NCI-H1417 (cell line): ENCODE results near the gene CASP8AP2.
"Not testable (repeated sequence)": the region's sequence is repeated elsewhere in the genome, so short reads cannot be mapped to it uniquely, and the experiment has no call there.

Experiments
- DNase-seq, 3 experiments: peaks; one replicate each; lab custom pipeline; 2025; lab: John Stamatoyannopoulos, UW

The CASP8AP2 gene

GRCh38 chr6:89887452-89888137, 57.9 kb downstream of the CASP8AP2 start:
- DNase-seq: no peak

DNA sequence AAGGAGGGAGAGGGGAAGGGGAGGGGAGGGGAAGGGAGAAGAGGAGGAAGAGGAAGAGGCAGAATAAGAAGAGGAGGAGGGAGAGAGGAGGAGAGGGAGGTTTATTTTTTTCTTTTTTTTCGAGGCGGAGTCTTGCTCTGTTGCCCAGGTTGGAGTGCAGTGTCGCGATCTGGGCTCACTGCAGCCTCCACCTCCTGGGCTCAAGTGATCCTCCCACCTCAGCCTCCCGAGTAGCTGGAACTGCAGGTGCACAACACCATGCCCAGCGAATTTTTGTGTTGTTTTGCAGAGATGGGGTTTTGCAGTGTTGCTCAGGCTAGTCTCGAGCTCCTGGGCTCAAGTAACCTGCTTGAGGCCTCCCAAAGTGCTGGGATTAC, 58.4 kb downstream of the CASP8AP2 start:
- no peak for DNase-seq

DNA sequence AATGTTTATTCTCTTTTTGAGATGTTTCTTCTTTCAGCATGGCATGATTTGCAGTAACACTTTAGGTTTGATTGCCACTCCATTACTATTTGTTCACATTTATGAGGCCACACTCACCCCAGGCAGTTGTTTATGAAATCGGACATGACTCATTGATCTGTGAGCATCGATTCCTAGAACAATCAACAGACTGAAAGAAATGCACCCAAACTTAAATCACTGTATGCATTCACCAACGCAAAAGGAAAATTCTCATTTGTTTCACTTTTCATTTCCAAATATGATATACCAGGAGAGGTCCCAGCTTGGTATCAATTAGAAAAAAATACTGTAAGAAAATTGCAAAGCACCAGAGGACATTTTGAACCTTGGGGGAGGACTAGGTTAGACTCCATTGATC, 59.2 kb downstream of the CASP8AP2 start:
- DNase-seq: no peak

DNA sequence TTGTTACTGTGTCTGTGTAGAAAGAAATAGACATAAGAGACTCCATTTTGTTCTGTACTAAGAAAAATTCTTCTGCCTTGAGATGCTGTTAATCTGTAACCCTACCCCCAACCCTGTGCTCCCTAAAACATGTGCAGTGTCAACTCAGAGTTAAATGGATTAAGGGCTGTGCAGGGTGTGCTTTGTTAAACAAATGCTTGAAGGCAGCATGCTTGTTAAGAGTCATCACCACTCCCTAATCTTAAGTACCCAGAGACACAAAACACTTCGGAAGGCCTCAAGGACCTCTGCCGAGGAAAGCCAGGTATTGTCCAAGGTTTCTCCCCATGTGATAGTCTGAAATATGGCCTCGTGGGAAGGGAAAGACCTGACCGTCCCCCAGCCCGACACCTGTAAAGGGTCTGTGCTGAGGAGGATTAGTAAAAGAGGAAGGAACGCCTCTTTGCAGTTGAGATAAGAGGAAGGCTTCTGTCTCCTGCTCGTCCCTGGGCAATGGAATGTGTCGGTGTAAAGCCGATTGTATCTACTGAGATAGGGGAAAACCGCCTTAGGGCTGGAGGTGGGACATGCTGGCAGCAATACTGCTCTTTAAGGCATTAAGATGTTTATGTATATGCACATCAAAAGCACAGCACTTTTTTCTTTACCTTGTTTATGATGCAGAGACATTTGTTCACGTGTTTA, 61.3 kb downstream of the CASP8AP2 start:
- peak in 1 of 3 experiments; percentile 45 for DNase-seq

GRCh38 chr6:89892577-89892976, 62.9 kb downstream of the CASP8AP2 start:
- not testable (repeated sequence) for DNase-seq

DNA sequence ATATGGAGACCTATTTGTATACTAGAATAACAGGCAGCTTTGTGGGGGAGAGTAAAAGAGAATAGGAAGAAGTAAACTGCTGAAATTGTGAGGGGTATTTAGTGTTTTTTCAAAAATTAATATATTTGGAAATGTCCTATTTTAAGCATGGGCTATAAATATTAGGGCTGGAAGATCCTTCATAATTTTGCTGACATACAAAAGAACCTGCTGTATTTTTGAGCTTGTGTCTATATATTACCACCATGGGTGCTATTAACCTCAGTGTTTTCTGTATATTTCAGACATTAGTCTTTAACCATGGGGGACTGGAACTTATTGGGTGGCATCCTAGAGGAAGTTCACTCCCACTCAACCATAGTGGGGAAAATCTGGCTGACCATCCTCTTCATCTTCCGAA, 64.5 kb downstream of the CASP8AP2 start, which contains the start of gene GJA10:
TSS of gene GJA10 (plus strand) at position 301 of the 400 bp plus-strand sequence. CDS start at position 301, 0 bp downstream.
- no peak for DNase-seq

DNA sequence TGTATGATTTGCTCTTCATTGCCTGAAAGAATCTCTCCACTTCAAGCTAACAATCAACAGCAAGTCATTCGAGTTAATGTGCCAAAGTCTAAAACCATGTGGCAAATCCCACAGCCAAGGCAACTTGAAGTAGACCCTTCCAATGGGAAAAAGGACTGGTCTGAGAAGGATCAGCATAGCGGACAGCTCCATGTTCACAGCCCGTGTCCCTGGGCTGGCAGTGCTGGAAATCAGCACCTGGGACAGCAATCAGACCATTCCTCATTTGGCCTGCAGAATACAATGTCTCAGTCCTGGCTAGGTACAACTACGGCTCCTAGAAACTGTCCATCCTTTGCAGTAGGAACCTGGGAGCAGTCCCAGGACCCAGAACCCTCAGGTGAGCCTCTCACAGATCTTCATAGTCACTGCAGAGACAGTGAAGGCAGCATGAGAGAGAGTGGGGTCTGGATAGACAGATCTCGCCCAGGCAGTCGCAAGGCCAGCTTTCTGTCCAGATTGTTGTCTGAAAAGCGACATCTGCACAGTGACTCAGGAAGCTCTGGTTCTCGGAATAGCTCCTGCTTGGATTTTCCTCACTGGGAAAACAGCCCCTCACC, 65.7 kb downstream of the CASP8AP2 start:
- DNase-seq: no peak

- DNase-seq: not testable (repeated sequence)
Observed at GRCh38 chr6:89910001-89910901, 80.6 kb downstream of the CASP8AP2 start.

GRCh38 chr6:89910902-89911240, 81.2 kb downstream of the CASP8AP2 start:
- no peak for DNase-seq

GRCh38 chr6:89916136-89916920, 86.6 kb downstream of the CASP8AP2 start:
- DNase-seq: no peak

DNA sequence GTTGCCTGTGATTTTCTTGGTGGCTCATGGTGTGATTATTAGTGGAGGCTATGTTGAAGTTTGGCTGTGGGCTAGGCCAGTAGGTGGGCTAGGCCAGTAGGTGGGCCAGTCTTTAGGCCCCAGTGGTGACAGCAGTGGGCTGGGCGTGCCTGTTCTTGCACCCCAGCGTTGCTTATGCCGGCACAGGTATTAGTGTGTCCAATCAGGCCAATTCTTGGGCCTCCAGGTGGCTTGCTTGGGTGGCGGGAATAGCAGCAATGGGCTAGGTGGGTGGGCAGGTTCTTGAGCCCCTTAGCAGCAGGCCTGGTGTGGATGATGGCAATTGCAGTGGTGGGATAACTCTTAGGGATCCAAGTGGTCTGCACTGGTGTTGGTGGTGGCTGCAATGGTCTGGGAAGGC, 87.5 kb downstream of the CASP8AP2 start:
- no peak for DNase-seq

DNA sequence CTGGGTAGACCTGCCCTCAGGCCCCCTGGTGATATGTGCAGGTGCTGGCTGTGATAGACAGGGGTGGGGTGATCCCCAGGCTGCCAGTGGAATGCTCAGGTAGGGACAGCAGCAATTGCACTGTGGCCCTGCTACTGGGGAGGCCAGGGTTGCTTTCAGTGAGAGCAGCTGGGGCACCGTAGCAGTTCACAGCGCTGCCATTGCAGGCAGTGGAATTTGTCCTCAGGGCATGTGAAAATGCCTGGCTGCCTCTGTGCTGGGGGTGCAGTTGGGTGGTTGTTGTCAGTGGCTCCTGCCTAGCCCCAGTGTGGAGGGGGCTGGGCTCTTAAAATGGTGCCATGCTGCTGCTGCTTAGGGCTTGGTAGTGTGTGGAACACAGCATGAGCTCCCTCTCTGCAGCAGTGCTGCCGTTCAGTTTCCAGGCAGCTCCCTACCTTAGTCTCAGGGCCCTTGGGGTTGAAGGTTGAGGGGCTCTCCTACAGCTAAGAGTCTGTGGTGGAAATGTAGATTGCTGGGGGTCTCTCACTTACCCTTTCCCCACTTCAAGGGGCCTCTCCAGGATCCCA, 88.2 kb downstream of the CASP8AP2 start:
- no peak for DNase-seq
